CD4-positive, alpha-beta memory T cell (primary cell): ENCODE results near the gene CRYBA1. TPM values are rescaled to one million over a fixed set of nuclear protein-coding genes. Genes with fewer than 3 reads are reported as not detected.

ENCODE experiments used
- CTCF ChIA-PET: fragments of 350-600 bp; sonication (Branson Sonifier 250); formaldehyde crosslinking; loops from one replicate; lab custom pipeline; 2021; ENCODE audit warnings: inconsistent platforms; ENCODE audit not compliant: partially characterized antibody; lab: Charles Lee
- POLR2A ChIA-PET: fragments of 350-600 bp; sonication (Branson Sonifier 250); formaldehyde crosslinking; loops from one replicate; lab custom pipeline; 2021; ENCODE audit not compliant: partially characterized antibody; lab: Charles Lee
- DNase-seq, 5 donors: peaks; one replicate each; pipeline versions ENCODE4 v3.0.0 to v3.0.0-alpha.2; 2020 to 2022; ENCODE audit warnings: mixed read lengths in 1 of 5
- H3K27ac ChIP-seq: one replicate; pipeline ENCODE4 v1.7.0; 2013; ENCODE audit warnings: low read depth, low read length
- H3K27me3 ChIP-seq: 2 replicates; pipeline ENCODE4 v1.7.0; 2013; ENCODE audit warnings: mild to moderate bottlenecking, low read length, moderate library complexity; ENCODE audit not compliant: insufficient read depth
- H3K36me3 ChIP-seq: 2 replicates; pipeline ENCODE4 v1.7.0; 2013; ENCODE audit warnings: mild to moderate bottlenecking, low read length, moderate library complexity; ENCODE audit not compliant: insufficient read depth
- H3K4me1 ChIP-seq: 2 replicates; pipeline ENCODE4 v1.7.0; 2013; ENCODE audit warnings: mild to moderate bottlenecking, low read length, moderate library complexity; ENCODE audit not compliant: insufficient read depth
- H3K4me3 ChIP-seq, 2 donors: one replicate each; pipeline ENCODE4 v1.7.0; 2013; ENCODE audit warnings: low read length in 2 of 2, mild to moderate bottlenecking in 1 of 2
- H3K9me3 ChIP-seq, 2 donors: one replicate each; pipeline ENCODE4 v1.7.0; 2013; ENCODE audit warnings: low read length in 2 of 2, control low read depth in 1 of 2; ENCODE audit not compliant: control insufficient read depth in 1 of 2
- H3K27ac Mint-ChIP-seq, 7 donors: one replicate each; pipeline ENCODE4 v1.8.0; 2020 to 2021; ENCODE audit warnings: mixed read lengths in 7 of 7, mild to moderate bottlenecking in 6 of 7, inconsistent platforms in 3 of 7, moderate library complexity in 3 of 7
- H3K27me3 Mint-ChIP-seq, 2 donors: one replicate each; pipeline ENCODE4 v1.8.0; 2020 to 2021; ENCODE audit warnings: mixed read lengths in 2 of 2
- H3K36me3 Mint-ChIP-seq, 2 donors: one replicate each; pipeline ENCODE4 v1.8.0; 2020 to 2021; ENCODE audit warnings: mixed read lengths in 2 of 2, inconsistent platforms in 1 of 2, mild to moderate bottlenecking in 1 of 2
- H3K4me1 Mint-ChIP-seq, 4 donors: one replicate each; pipeline ENCODE4 v1.8.0; 2020 to 2021; ENCODE audit warnings: mixed read lengths in 4 of 4, mild to moderate bottlenecking in 1 of 4
- H3K4me3 Mint-ChIP-seq, 8 donors: one replicate each; pipeline ENCODE4 v1.8.0; 2020 to 2021; ENCODE audit warnings: mixed read lengths in 8 of 8, mild to moderate bottlenecking in 7 of 8, moderate library complexity in 6 of 8, inconsistent platforms in 3 of 8
- H3K9me3 Mint-ChIP-seq, 8 donors: one replicate each; pipeline ENCODE4 v1.8.0; 2020 to 2021; ENCODE audit warnings: mixed read lengths in 8 of 8, mild to moderate bottlenecking in 5 of 8, inconsistent platforms in 3 of 8, moderate library complexity in 1 of 8
- intact Hi-C: fragments of 100-400 bp; cut with micrococcal nuclease; formaldehyde crosslinking; loops from one replicate; pipeline ENCODE4 v1.15.1; 2023
- polyA plus RNA-seq, 2 donors: library from polyadenylated mRNA; unstranded; fragments of 300-500 nt; fragmentation: Illumina TruSeq; gene quantifications; one replicate each; pipeline ENCODE4 v1.2.3, GENCODE V29; 2021
- total RNA-seq, 2 experiments: library from RNA; stranded (reverse); gene quantifications; one replicate each; pipeline ENCODE4 v1.2.3, GENCODE V29; 2021

Gene CRYBA1
- total and polyA plus RNA-seq, 4 experiments from 2014 or later = not detected

DNA sequence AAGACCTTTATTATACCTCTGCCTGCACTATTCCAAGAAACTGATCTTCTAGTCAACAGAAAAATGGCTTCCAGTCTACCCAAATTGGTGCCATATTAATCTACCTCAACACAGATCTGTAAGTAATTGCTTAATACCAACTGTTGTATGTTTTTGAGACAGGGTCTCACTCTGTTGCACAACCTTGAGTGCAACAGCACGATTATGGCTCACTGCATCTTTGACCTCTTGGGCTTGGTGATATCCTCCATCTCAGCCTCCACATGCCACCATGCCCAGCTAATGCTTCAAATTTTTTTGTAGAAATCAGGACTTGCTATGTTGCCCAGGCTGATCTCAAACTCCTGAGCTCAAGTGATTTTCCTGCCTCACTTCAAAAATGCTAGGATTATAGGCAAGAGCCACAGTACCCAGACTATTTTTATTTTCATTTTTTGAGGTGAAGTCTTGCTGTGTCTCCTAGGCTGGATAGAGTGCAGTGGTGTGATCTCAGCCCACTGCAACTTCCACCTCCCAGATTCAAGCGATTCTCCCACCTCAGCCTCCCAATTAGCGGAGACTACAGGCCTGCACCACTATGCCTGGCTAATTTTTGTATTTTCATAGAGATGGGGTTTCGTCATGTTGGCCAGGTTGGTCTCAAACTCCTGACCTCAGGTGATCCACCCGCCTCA, 32.9 kb downstream of the CRYBA1 start:
- peaks cover 61 to 70% of the 10 kb centered on the region in 2 donors for H3K36me3 Mint-ChIP-seq
- POLR2A ChIA-PET = interaction anchor here (0.7 to 4.0 kb wide), 3 partner anchors 10 to 328 kb away, joined by 3 to 19 read pairs (median 3); partner anchors contain the start of genes NUFIP2 and PHF12

GRCh38 chr17:29283496-29283895, 36.8 kb downstream of the CRYBA1 start:
- H3K4me1 ChIP-seq = peaks cover 66% of the 10 kb centered on the region
- DNase-seq = no peak
- no peaks in the 10 kb centered on the region for H3K27me3 ChIP-seq
- H3K9me3 Mint-ChIP-seq = peaks cover 0 to 15% (median 10%) of the 10 kb centered on the region in 8 donors
- H3K27me3 Mint-ChIP-seq = no peaks in the 10 kb centered on the region
- H3K9me3 ChIP-seq = peaks cover 3% of the 10 kb centered on the region in 2 donors
- H3K4me1 Mint-ChIP-seq = peaks cover 42 to 74% (median 58%) of the 10 kb centered on the region in 4 donors
- peaks cover 65 to 81% of the 10 kb centered on the region in 2 donors for H3K36me3 Mint-ChIP-seq
- no peak overlapping the region for H3K27ac ChIP-seq
- H3K4me3 Mint-ChIP-seq = peak overlapping the region in 7 of 8 donors; percentile 5 to 72 (median 49)
- CTCF ChIA-PET = no interaction called here
- POLR2A ChIA-PET = no interaction called here
- peaks cover 50% of the 10 kb centered on the region for H3K36me3 ChIP-seq
- H3K27ac Mint-ChIP-seq = peak overlapping the region in 4 of 7 donors; percentile 8 to 41 (median 15)
- intact Hi-C loops = no loop called here
- H3K4me3 ChIP-seq = no peak overlapping the region

More for the DNA sequence above, 32.9 kb downstream of the CRYBA1 start:
- Histone ChIP-seq H3K9me3 (peaks cover 3% of the 10 kb centered on the region in 2 donors), H3K4me1 (peaks cover 71% of the 10 kb centered on the region), H3K27me3 (no peaks in the 10 kb centered on the region), H3K36me3 (peaks cover 29% of the 10 kb centered on the region), H3K4me3 (no peak overlapping the region), H3K27ac (no peak overlapping the region)
- Mint-ChIP-seq H3K4me1 (peaks cover 40 to 77% (median 58%) of the 10 kb centered on the region in 4 donors), H3K4me3 (peak overlapping the region in 2 of 8 donors; percentile 33 to 44), H3K9me3 (peaks cover 0 to 24% (median 12%) of the 10 kb centered on the region in 8 donors), H3K27ac (peak overlapping the region in 1 of 7 donors; percentile 49), H3K27me3 (no peaks in the 10 kb centered on the region)
- intact Hi-C loops = no loop called here
- no peak for DNase-seq
- CTCF ChIA-PET = interaction anchor here (1.0 to 5.1 kb wide), 2 partner anchors 11 to 162 kb away, joined by 3 to 17 read pairs; no protein-coding TSS in a partner anchor

DNA sequence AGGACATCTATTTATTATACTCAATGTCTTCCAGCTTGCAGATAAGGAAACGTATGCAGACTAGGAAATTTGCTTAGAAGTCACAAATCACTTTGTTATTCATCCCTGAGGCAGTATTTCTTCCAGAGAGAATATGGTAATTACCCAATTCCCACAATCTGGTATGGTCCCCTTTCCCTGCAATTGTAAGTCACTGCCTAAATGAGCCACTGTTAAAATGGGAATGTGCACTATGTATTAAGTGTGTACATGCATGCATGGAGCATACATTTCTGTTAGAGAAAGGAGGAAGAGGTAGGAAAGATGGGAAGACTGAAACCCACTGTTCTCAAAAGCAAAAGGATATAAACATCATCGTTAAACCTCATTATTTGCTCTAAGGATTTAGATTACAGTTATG, 37.3 kb downstream of the CRYBA1 start:
- no peak overlapping the region for H3K27ac ChIP-seq
- intact Hi-C loops = no loop called here
- CTCF ChIA-PET = no interaction called here
- POLR2A ChIA-PET = no interaction called here
- no peaks in the 10 kb centered on the region for H3K27me3 ChIP-seq
- Mint-ChIP-seq H3K4me3 (peak overlapping the region in 6 of 8 donors; percentile 47 to 72 (median 60)), H3K9me3 (peaks cover 0 to 10% (median 5%) of the 10 kb centered on the region in 8 donors), H3K4me1 (peaks cover 45 to 78% (median 60%) of the 10 kb centered on the region in 4 donors), H3K27ac (peak overlapping the region in 4 of 7 donors; percentile 41 to 84 (median 51)), H3K36me3 (peaks cover 64 to 81% of the 10 kb centered on the region in 2 donors), H3K27me3 (no peaks in the 10 kb centered on the region)
- no peak for DNase-seq
- H3K4me3 ChIP-seq = no peak overlapping the region
- peaks cover 0 to 3% of the 10 kb centered on the region in 2 donors for H3K9me3 ChIP-seq
- peaks cover 66% of the 10 kb centered on the region for H3K4me1 ChIP-seq
- H3K36me3 ChIP-seq = peaks cover 45% of the 10 kb centered on the region

GRCh38 chr17:29289852-29290251, 43.2 kb downstream of the CRYBA1 start:
- Mint-ChIP-seq H3K27me3 (no peaks in the 10 kb centered on the region), H3K27ac (peak overlapping the region in 5 of 7 donors; percentile 4 to 99 (median 47)), H3K4me1 (peaks cover 41 to 82% (median 61%) of the 10 kb centered on the region in 4 donors), H3K36me3 (peaks cover 35 to 64% of the 10 kb centered on the region in 2 donors), H3K9me3 (peaks cover 0 to 4% (median 0%) of the 10 kb centered on the region in 8 donors), H3K4me3 (peak overlapping the region in 7 of 8 donors; percentile 18 to 81 (median 64))
- H3K27ac ChIP-seq = peak overlapping the region; percentile 23
- ChIA-PET CTCF (interaction anchor here (1.5 to 3.0 kb wide), 6 partner anchors 11 to 173 kb away, joined by 3 to 17 read pairs (median 10); no protein-coding TSS in a partner anchor), POLR2A (interaction anchor here (0.6 to 1.2 kb wide), 2 partner anchors 32 to 261 kb away, joined by 3 read pairs; no protein-coding TSS in a partner anchor)
- no peaks in the 10 kb centered on the region for H3K27me3 ChIP-seq
- DNase-seq = no peak
- no peak overlapping the region for H3K4me3 ChIP-seq
- H3K36me3 ChIP-seq = peaks cover 25% of the 10 kb centered on the region
- no peaks in the 10 kb centered on the region for H3K9me3 ChIP-seq
- intact Hi-C loops = loop anchor here (5.0 to 10.0 kb wide), 3 partner anchors 277 to 565 kb away; partner anchors contain the start of genes ABHD15, NEK8, TLCD1 and TP53I13
- peaks cover 72% of the 10 kb centered on the region for H3K4me1 ChIP-seq

DNA sequence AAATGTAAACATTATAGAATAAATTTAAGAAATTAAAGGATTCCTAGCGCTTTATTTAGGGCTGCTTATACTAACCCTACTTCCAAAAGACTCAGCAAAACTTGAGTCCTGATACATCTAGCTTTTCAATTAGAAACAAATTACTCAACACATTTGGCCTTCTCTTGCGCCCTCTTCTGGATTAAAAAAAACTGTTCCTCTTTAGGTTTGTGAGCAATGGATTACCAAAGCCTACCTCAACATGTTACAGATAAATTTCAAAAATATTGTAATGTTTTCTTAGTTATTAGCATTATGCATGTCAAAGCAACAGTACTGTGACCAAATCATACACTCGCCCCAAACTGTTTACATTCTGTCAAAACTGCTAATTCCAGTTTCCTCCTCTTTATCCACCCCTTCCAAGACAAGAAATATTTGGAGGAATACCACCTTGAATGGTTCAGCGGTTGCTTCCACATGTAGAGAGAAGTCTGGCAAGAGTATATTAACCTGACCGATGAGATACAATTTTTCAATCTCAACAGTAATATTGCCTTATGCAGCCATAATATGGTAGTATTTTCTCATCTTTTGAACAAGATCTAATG, 44.6 kb downstream of the CRYBA1 start:
- no peaks in the 10 kb centered on the region for H3K27me3 Mint-ChIP-seq
- peak overlapping the region; percentile 77 for H3K27ac ChIP-seq
- no peaks in the 10 kb centered on the region for H3K27me3 ChIP-seq
- peaks cover 41 to 79% (median 59%) of the 10 kb centered on the region in 4 donors for H3K4me1 Mint-ChIP-seq
- POLR2A ChIA-PET = interaction anchor here (0.7 to 2.2 kb wide), 14 partner anchors 10 to 431 kb away, joined by 3 to 13 read pairs (median 4); no protein-coding TSS in a partner anchor
- H3K36me3 Mint-ChIP-seq = peaks cover 29 to 51% of the 10 kb centered on the region in 2 donors
- peaks cover 16% of the 10 kb centered on the region for H3K36me3 ChIP-seq
- H3K27ac Mint-ChIP-seq = peak overlapping the region; percentile 86 to 99 (median 90)
- peak; percentile 56 to 71 (median 68) for DNase-seq
- H3K4me1 ChIP-seq = peaks cover 69% of the 10 kb centered on the region
- H3K4me3 ChIP-seq = peak overlapping the region; percentile 36 to 63
- H3K4me3 Mint-ChIP-seq = peak overlapping the region; percentile 81 to 93 (median 88)
- CTCF ChIA-PET = interaction anchor here (0.7 to 3.0 kb wide), 12 partner anchors 12 to 174 kb away, joined by 3 to 17 read pairs (median 5); no protein-coding TSS in a partner anchor
- intact Hi-C loops = loop anchor here (1.0 to 10.0 kb wide), 4 partner anchors 142 to 566 kb away; partner anchors contain the start of genes ABHD15, NEK8, TLCD1 and TP53I13
- no peaks in the 10 kb centered on the region for H3K9me3 ChIP-seq
- peaks cover 0 to 4% (median 0%) of the 10 kb centered on the region in 8 donors for H3K9me3 Mint-ChIP-seq

- peak; percentile 49 to 73 (median 59) for DNase-seq
- ChIA-PET POLR2A (interaction anchor here (0.8 to 3.2 kb wide), 18 partner anchors 10 to 571 kb away, joined by 3 to 22 read pairs (median 4); partner anchors contain the start of genes MYO18A and PHF12), CTCF (interaction anchor here (0.7 to 2.2 kb wide), 9 partner anchors 11 to 168 kb away, joined by 3 to 13 read pairs (median 4); no protein-coding TSS in a partner anchor)
- intact Hi-C loops = loop anchor here (5.0 to 10.0 kb wide), 3 partner anchors 275 to 568 kb away; partner anchors contain the start of genes ABHD15, NEK8, TLCD1 and TP53I13
- Histone ChIP-seq H3K27ac (peak overlapping the region; percentile 77), H3K36me3 (peaks cover 5% of the 10 kb centered on the region), H3K27me3 (no peaks in the 10 kb centered on the region), H3K4me1 (peaks cover 58% of the 10 kb centered on the region), H3K4me3 (peak overlapping the region; percentile 63 to 77), H3K9me3 (no peaks in the 10 kb centered on the region)
- no peaks in the 10 kb centered on the region for H3K27me3 Mint-ChIP-seq
- peaks cover 19 to 40% of the 10 kb centered on the region in 2 donors for H3K36me3 Mint-ChIP-seq
- peaks cover 30 to 68% (median 49%) of the 10 kb centered on the region in 4 donors for H3K4me1 Mint-ChIP-seq
- H3K27ac Mint-ChIP-seq = peak overlapping the region; percentile 90 to 99 (median 94)
- H3K4me3 Mint-ChIP-seq = peak overlapping the region; percentile 99 to 100 (median 100)
- H3K9me3 Mint-ChIP-seq = peaks cover 0 to 4% (median 0%) of the 10 kb centered on the region in 8 donors
These were observed 45.7 kb downstream of the CRYBA1 start for GRCh38 chr17:29292071-29292991.
